ENCODE data around the gene MAP2K7. TPM values are rescaled to one million over a fixed set of nuclear protein-coding genes. Genes with fewer than 3 reads are reported as not detected.
A peak's percentile ranks its signal among the peaks of the same experiment; 100 is the strongest.
"Not testable (repeated sequence)": the region's sequence is repeated elsewhere in the genome, so short reads cannot be mapped to it uniquely, and the experiment has no call there.

MAP2K7 gene
- 11.8 TPM for total RNA-seq

- peak; percentile 100 for DNase-seq
Measured at GRCh38 chr19:7903244-7904073, at the start of gene MAP2K7. Gene MAP2K7 (plus strand): TSS chr19:7903877. CDS start chr19:7903945, 68 bp downstream.

- no peak for DNase-seq
Measured at GRCh38 chr19:7855426-7856108, 48.1 kb upstream of the MAP2K7 start.

DNA sequence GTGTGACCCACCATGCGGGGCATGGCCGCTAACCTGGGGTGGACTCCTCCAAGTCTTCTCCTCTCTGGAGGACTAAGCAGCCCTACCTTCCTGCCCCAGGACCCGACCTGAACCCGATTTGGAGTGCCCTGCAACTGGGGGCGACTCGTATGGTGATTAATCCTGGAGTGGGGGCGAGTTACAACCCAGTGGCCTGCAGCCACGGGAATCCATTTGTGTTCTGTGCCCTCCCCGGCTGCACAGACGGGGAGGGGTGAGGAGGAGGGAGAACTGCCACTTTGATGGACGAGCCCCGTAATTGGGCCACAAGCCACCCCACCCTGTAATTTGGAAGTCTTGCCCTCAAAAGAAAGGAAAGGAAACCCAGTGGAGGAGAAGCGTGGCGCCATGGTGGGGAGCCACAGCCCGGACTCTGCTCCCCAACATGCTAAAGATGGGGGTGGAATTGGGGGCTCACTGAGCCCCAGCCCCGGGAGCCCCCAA is 47.5 kb upstream of the MAP2K7 start:
- DNase-seq, result no peak

DNA sequence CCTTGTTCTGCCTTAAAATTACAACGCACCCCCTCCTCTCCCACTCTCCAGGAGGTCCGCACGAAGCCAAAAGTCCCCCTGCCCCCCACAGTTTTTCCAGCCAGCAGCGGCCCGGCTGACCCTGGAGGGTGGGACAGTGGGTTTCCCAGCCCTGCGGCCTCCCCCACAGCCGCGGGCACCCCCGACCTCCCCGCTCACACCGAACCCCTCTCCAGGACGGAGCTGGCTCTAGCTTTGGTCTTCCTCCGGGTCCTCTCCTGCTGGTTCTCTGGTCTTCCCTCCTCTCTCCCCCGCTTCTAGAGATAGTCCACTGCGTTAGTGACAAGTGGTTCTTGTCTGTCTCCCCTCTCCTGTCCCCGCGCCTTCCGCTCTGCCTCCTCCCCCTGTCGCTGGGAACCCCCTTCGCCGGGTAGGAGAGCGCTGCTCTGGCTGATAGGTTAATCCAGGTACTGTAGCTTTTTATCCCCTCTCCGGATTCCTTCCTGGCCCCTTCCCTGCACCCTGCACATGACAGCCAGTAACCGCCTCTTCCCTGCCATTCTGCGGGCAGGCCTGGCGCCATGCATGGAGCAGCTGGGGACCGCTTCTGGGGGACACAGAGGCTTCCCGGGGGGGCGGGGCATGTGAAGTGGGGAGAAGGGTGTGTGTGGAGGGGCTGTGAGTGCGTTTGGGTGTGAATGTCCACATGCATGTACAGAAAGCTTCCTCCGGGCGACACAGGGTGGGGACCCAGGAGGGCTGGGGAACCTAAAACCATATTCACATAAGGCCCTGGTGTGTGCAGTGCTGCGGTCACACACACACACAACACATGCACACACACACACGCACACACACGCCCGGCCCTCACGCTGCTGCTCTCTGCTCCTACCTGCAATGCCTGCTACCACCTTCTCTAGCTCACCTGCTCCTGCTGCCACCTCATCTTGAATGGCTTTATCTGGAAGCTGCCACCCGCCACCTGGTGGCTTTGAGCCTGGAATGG is 46.7 kb upstream of the MAP2K7 start:
- DNase-seq, result no peak

DNA sequence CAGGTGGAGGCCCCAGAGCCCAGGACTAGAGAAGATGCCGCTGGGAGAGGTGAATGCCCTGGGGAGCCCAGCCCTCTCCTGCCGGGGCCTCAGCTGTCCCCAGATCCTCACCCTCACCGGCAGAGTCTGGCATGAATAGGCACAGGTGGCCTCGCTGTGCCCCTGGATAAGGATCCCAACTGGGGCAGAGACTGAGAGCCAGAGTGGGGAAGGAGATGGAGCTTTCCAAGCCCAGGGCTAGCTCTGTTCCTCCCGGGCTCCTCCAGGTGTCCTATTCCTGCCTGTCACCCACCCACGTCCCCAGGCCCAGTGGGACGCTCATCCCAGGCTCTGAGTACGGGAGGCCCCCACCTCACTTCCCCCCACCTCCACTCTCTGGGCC is 46.0 kb upstream of the MAP2K7 start:
- no peak for DNase-seq

DNA sequence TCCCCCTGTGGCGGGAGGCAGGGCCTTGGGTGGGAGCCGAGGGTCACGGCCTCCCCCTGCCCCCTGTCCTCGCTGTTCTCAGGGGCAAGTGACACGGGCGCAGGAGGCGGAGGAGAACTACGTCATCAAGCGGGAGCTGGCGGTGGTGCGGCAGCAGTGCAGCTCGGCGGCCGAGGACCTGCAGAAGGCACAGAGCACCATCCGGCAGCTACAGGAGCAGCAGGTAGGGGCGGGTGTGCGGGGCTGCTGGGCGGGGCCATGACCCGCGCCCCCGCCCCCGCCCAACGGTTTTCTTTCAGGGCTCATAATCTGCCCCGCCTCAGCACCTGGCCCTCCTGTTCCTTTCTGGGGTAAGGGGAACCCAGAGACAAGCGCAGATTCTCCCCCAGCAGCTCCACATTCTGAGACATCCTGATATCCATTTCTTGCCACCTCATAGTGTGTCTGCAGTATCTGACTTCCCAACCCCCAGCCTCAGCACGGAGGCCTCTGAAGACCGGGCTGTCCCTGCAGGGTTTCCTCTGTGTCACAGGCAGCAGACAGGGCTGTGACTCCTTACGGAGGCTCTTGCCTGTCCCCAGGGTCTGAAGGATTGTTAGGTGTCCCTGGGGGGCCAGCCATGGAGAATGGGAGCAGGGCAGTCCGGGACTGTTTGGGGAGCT is 45.4 kb upstream of the MAP2K7 start:
- peak; percentile 15 for DNase-seq

DNA sequence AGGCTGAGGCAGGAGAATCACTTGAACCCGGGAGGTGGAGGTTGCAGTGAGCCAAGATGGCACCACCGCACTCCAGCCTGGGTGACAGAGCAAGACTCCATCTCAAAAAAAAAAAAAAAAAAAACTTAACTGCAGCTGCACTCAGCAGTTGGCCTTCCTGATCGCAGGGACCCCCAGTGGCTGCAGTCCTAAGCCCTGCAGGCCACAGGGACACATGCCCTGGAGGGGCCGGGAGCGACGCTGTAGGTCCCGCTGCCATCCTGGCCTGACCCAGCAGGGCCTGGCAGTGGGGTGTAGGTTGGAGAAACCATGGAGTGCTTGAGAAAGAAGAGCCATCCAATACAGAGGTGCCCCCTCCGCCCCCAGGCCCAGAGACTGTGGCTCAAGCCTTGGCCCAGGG is 44.6 kb upstream of the MAP2K7 start:
- DNase-seq, result not testable (repeated sequence)

- DNase-seq, result no peak
Measured at GRCh38 chr19:7859831-7860713, 43.6 kb upstream of the MAP2K7 start.

GRCh38 chr19:7860714-7861618 is 42.7 kb upstream of the MAP2K7 start:
- DNase-seq, result no peak

- DNase-seq, result no peak
Measured at GRCh38 chr19:7861619-7862412, 41.9 kb upstream of the MAP2K7 start.

GRCh38 chr19:7862413-7862951 is 41.2 kb upstream of the MAP2K7 start:
- peak; percentile 77 for DNase-seq

- no peak for DNase-seq
Measured at GRCh38 chr19:7863157-7863970, 40.3 kb upstream of the MAP2K7 start.

- no peak for DNase-seq
Measured at GRCh38 chr19:7863971-7864689, 39.5 kb upstream of the MAP2K7 start.

DNA sequence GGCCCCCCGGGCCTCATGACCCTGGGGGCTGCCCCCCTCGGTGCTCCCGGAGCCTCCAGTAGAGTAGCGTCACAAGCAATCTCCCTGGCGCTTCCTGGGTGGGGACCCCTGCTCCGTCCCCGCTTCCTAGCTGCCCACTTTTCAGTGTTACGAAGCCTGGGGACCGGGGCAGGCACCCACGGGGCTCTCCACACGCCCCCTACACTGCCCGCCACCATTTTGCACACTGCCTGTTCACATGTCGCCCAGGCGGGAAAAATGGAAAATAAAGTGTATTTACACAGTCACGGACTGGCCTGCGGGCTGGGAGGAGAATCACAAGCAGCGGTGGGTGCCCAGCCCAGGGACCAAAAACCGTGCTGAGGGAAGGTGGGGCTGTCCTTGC is 39.0 kb upstream of the MAP2K7 start:
- DNase-seq, result no peak

GRCh38 chr19:7865262-7865911 is 38.3 kb upstream of the MAP2K7 start:
- no peak for DNase-seq

DNA sequence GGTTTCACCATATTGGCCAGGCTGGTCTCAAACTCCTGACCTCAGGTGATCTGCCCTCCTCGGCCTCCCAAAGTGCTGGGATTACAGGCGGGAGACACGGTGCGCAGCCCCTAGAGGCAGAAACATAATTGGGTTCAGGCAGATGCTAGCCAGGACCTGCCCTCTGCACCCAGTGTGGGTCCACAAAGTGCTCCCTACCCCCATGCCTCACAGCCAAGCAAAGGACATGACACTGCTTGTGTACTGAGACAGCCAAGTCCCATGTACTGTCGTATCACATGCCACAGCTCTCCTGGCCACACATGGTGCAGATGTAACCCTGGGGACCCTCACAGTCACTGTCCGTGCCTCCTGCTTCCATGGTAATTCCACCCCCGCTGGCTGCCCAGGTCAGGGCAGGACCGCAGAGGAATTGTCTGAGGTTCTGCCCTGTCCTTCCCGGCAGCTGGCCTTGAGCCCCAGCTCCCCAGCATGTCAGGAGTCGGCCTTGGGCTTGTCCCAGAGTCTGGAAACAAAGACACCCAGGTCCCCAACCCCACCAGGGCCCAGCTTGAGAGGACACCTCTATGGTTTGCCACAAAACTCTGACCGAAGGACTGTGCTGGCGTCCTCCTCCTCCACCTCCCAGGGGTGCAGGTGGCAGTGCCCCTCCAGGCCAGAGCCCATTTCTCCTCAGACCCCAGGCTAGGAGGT is 37.1 kb upstream of the MAP2K7 start:
- DNase-seq, result no peak

Data from tongue (tissue), 2 donors.